H1 (cell line): ENCODE measurements around the gene LUM. TPM values are rescaled to one million over a fixed set of nuclear protein-coding genes. Genes with fewer than 3 reads are reported as not detected.

ENCODE experiments used
- CTCF ChIA-PET: fragments of 300-600 bp; sonication (Branson Sonifier 250); formaldehyde crosslinking; loops from one replicate; lab custom pipeline; 2021; ENCODE audit not compliant: partially characterized antibody; lab: Charles Lee
- POLR2A ChIA-PET: fragments of 300-600 bp; sonication (Branson Sonifier 250); formaldehyde crosslinking; loops from one replicate; lab custom pipeline; 2021; ENCODE audit warnings: inconsistent platforms; ENCODE audit not compliant: partially characterized antibody; lab: Charles Lee
- DNase-seq, 2 experiments: peaks; one replicate each; pipeline versions ENCODE4 v3.0.0 to v3.0.0-alpha.2; 2010 to 2022; ENCODE audit warnings: low spot score in 2 of 2, low read depth in 1 of 2, mixed read lengths in 1 of 2
- FAIRE-seq: peaks from 2 replicates; lab custom pipeline; 2011; peaks lifted over from hg19 to GRCh38; lab: Jason Lieb, UNC
- H2AFZ ChIP-seq: 2 replicates; pipeline ENCODE4 v1.8.1; 2012; ENCODE audit warnings: low read length, inconsistent platforms
- H2AK5ac ChIP-seq: 2 replicates; pipeline ENCODE4 v1.6.1; 2013; ENCODE audit warnings: low read depth, low read length
- H2BK120ac ChIP-seq: replicated peaks from 2 replicates; pipeline ENCODE3; 2013; ENCODE audit warnings: low read depth, low read length, inconsistent platforms
- H2BK12ac ChIP-seq: 2 replicates; pipeline ENCODE4 v1.6.1; 2013; ENCODE audit warnings: low read depth, low read length
- H2BK15ac ChIP-seq: 2 replicates; pipeline ENCODE4 v1.6.1; 2013; ENCODE audit warnings: low read length
- H2BK20ac ChIP-seq: 2 replicates; pipeline ENCODE4 v1.6.1; 2013; ENCODE audit warnings: low read length
- H2BK5ac ChIP-seq: 2 replicates; pipeline ENCODE4 v1.6.1; 2013; ENCODE audit warnings: low read depth, low read length
- H3K14ac ChIP-seq: 2 replicates; pipeline ENCODE4 v1.6.1; 2013; ENCODE audit warnings: inconsistent platforms; ENCODE audit not compliant: insufficient read length
- H3K18ac ChIP-seq: 2 replicates; pipeline ENCODE4 v1.6.1; 2013; ENCODE audit warnings: low read length; ENCODE audit errors: extremely low read depth
- H3K23ac ChIP-seq: 2 replicates; pipeline ENCODE4 v1.6.1; 2013; ENCODE audit warnings: inconsistent platforms; ENCODE audit not compliant: insufficient read length
- H3K23me2 ChIP-seq: 2 replicates; pipeline ENCODE4 v1.6.1; 2013; ENCODE audit warnings: low read depth, low read length
- H3K27ac ChIP-seq: 2 replicates; pipeline ENCODE4 v1.6.1; 2011; ENCODE audit warnings: low read depth, low read length, inconsistent platforms
- H3K27me3 ChIP-seq, 4 experiments: replicated peaks in 1 of 4; 1 replicate in 1 of 4; 2 replicates in 3 of 4; pipeline versions ENCODE4 v1.6.1 to v1.8.1; 2011 to 2013; ENCODE audit warnings: low read length in 3 of 4, mild to moderate bottlenecking in 3 of 4, inconsistent platforms in 2 of 4, mixed read lengths in 2 of 4, moderate library complexity in 1 of 4; ENCODE audit not compliant: control insufficient read depth in 3 of 4, insufficient read depth in 3 of 4; ENCODE audit errors: extremely low read depth in 1 of 4
- H3K36me3 ChIP-seq, 4 experiments: 2 replicates each; pipeline versions ENCODE4 v1.6.1 to v1.8.1; 2011 to 2013; ENCODE audit warnings: mild to moderate bottlenecking in 4 of 4, low read length in 3 of 4, moderate library complexity in 2 of 4, control low read depth in 1 of 4, inconsistent platforms in 1 of 4; ENCODE audit not compliant: insufficient read depth in 4 of 4, control insufficient read depth in 2 of 4
- H3K4ac ChIP-seq: replicated peaks from 2 replicates; pipeline ENCODE3; 2013; ENCODE audit warnings: low read length, low read depth, mixed read lengths, inconsistent platforms; ENCODE audit not compliant: insufficient read length
- H3K4me1 ChIP-seq, 4 experiments: replicated peaks in 1 of 4; 1 replicate in 1 of 4; 2 replicates in 3 of 4; pipeline versions ENCODE4 v1.6.1 to v1.8.1; 2011 to 2013; ENCODE audit warnings: low read length in 3 of 4, inconsistent platforms in 2 of 4, mixed read lengths in 1 of 4; ENCODE audit not compliant: insufficient read depth in 4 of 4, control insufficient read depth in 3 of 4
- H3K4me2 ChIP-seq, 2 experiments: 2 replicates each; pipeline versions ENCODE4 v1.6.1 to v1.8.1; 2011 to 2013; ENCODE audit warnings: low read depth in 2 of 2, low read length in 2 of 2, control low read depth in 1 of 2, inconsistent platforms in 1 of 2, mild to moderate bottlenecking in 1 of 2; ENCODE audit not compliant: insufficient read depth in 1 of 2
- H3K4me3 ChIP-seq, 4 experiments: fragments of 200-600, 300-600 bp in 1 of 4; sonication (generic), shearing (Covaris generic), sonication (Bioruptor Twin) in 1 of 4; 2 replicates each; pipeline versions ENCODE4 v1.5.1 to v1.8.1; 2011 to 2016; ENCODE audit warnings: low read length in 4 of 4, low read depth in 3 of 4, control low read depth in 2 of 4, inconsistent platforms in 2 of 4, mild to moderate bottlenecking in 2 of 4, mixed read lengths in 1 of 4, moderate library complexity in 1 of 4; ENCODE audit not compliant: insufficient read depth in 2 of 4; ENCODE audit errors: extremely low read depth in 1 of 4
- H3K56ac ChIP-seq: replicated peaks from 2 replicates; pipeline ENCODE3; 2013; ENCODE audit warnings: low read depth, mild to moderate bottlenecking, mixed read lengths, low read length, inconsistent platforms; ENCODE audit not compliant: insufficient read length
- H3K79me1 ChIP-seq: 2 replicates; pipeline ENCODE4 v1.6.1; 2013; ENCODE audit warnings: low read depth, low read length, control low read depth
- H3K79me2 ChIP-seq, 2 experiments: 2 replicates each; pipeline versions ENCODE4 v1.6.1 to v1.8.1; 2012 to 2013; ENCODE audit warnings: low read length in 2 of 2, mild to moderate bottlenecking in 2 of 2, inconsistent platforms in 1 of 2; ENCODE audit not compliant: insufficient read depth in 2 of 2, control insufficient read depth in 1 of 2
- H3K9ac ChIP-seq, 4 experiments: replicated peaks in 1 of 4; 1 replicate in 1 of 4; 2 replicates in 3 of 4; pipeline versions ENCODE4 v1.6.1 to v1.8.1; 2011 to 2013; ENCODE audit warnings: low read depth in 3 of 4, low read length in 3 of 4, control low read depth in 2 of 4, mild to moderate bottlenecking in 2 of 4, moderate library complexity in 2 of 4, inconsistent platforms in 1 of 4; ENCODE audit errors: extremely low read depth in 1 of 4
- H3K9me3 ChIP-seq, 2 experiments: 2 replicates each; pipeline versions ENCODE4 v1.6.1 to v1.8.1; 2012 to 2013; ENCODE audit warnings: mild to moderate bottlenecking in 2 of 2, moderate library complexity in 2 of 2, control low read depth in 1 of 2, inconsistent platforms in 1 of 2, low read depth in 1 of 2, low read length in 1 of 2, mixed read lengths in 1 of 2; ENCODE audit not compliant: insufficient read depth in 2 of 2
- H4K20me1 ChIP-seq, 2 experiments: replicated peaks in 1 of 2; 2 replicates each; pipeline versions ENCODE3 to v1.8.1; 2011 to 2013; ENCODE audit warnings: inconsistent platforms in 2 of 2, low read length in 2 of 2, mild to moderate bottlenecking in 1 of 2; ENCODE audit not compliant: insufficient read depth in 2 of 2, control insufficient read depth in 1 of 2
- H4K5ac ChIP-seq: 2 replicates; pipeline ENCODE4 v1.6.1; 2013; ENCODE audit warnings: low read length, low read depth, mixed read lengths, inconsistent platforms; ENCODE audit not compliant: insufficient read length
- H4K8ac ChIP-seq: 2 replicates; pipeline ENCODE4 v1.8.0; 2013; ENCODE audit warnings: mild to moderate bottlenecking, moderate library complexity, low read length, inconsistent platforms; ENCODE audit not compliant: insufficient read depth; ENCODE audit errors: extremely low read depth
- H4K91ac ChIP-seq: replicated peaks from 2 replicates; pipeline ENCODE3; 2013; ENCODE audit warnings: low read length, mixed read lengths, inconsistent platforms; ENCODE audit not compliant: insufficient read length
- BRCA1 ChIP-seq: IDR thresholded peaks from 2 replicates; pipeline ENCODE4 v1.6.1; 2012; ENCODE audit warnings: low read depth, low read length, improper control_type of control experiment
- CBX8 ChIP-seq: fragments of 300-800, 300-1000 bp; sonication (generic); IDR thresholded peaks from 2 replicates; pipeline ENCODE4 v1.7.1; 2016; ENCODE audit warnings: low read depth, low read length, borderline replicate concordance
- CEBPB ChIP-seq: IDR thresholded peaks from 2 replicates; pipeline ENCODE4 v1.6.1; 2012; ENCODE audit warnings: low read depth, low read length
- JUND ChIP-seq: IDR thresholded peaks from 2 replicates; pipeline ENCODE4 v1.6.1; 2011; ENCODE audit warnings: mild to moderate bottlenecking, improper control_type of control experiment, low read length
- KDM4A ChIP-seq: IDR thresholded peaks from one replicate; pipeline ENCODE4 v1.7.1; 2012; ENCODE audit warnings: low read depth, mild to moderate bottlenecking, moderate library complexity, low read length, inconsistent platforms; ENCODE audit not compliant: severe bottlenecking
- NRF1 ChIP-seq: IDR thresholded peaks from 2 replicates; pipeline ENCODE4 v1.6.1; 2011; ENCODE audit warnings: mild to moderate bottlenecking, low read depth, low read length, improper control_type of control experiment
- POLR2AphosphoS5 ChIP-seq: IDR thresholded peaks from 2 replicates; pipeline ENCODE4 v1.6.1; 2011; ENCODE audit warnings: low read depth, low read length
- RXRA ChIP-seq: IDR thresholded peaks from 2 replicates; pipeline ENCODE4 v1.6.1; 2011; ENCODE audit warnings: low read depth, mild to moderate bottlenecking, low read length, moderate library complexity; ENCODE audit not compliant: insufficient read depth
- SAP30 ChIP-seq: fragments of 300-600 bp; sonication (generic); IDR thresholded peaks from 2 replicates; pipeline ENCODE4 v1.7.1; 2012; ENCODE audit warnings: low read length, moderate library complexity, mild to moderate bottlenecking, inconsistent platforms; ENCODE audit not compliant: insufficient read depth, insufficient replicate concordance
- SP2 ChIP-seq: IDR thresholded peaks from 2 replicates; pipeline ENCODE4 v1.6.1; 2012; ENCODE audit warnings: mild to moderate bottlenecking, low read length, inconsistent platforms
- SP4 ChIP-seq: IDR thresholded peaks from 2 replicates; pipeline ENCODE4 v1.6.1; 2012; ENCODE audit warnings: low read length, inconsistent platforms
- TAF7 ChIP-seq: optimal IDR thresholded peaks from 2 replicates; pipeline ENCODE3; 2011; ENCODE audit warnings: low read depth, mild to moderate bottlenecking, inconsistent platforms, low read length, moderate library complexity, borderline replicate concordance
- WGBS, 2 experiments: shearing (Covaris generic) in 1 of 2; methylation state at CpG; one replicate each; pipeline versions ENCODE4 v1.1.6 to v1.1.7; 2013 to 2015; ENCODE audit warnings: low lambda C conversion rate in 2 of 2, mixed read lengths in 2 of 2, inconsistent platforms in 1 of 2, low coverage in 1 of 2, missing lambda C conversion rate in 1 of 2; ENCODE audit not compliant: insufficient replicate concordance in 2 of 2, insufficient coverage in 1 of 2, insufficient read length in 1 of 2; ENCODE audit errors: extremely low coverage in 1 of 2, missing lambda C conversion rate in 1 of 2; 5-methylcytosine and 5-hydroxymethylcytosine counted together
- polyA plus RNA-seq, 7 experiments: library from polyadenylated mRNA; depleted of rRNA in 3 of 7; stranded (reverse) in 5 of 7; unstranded in 2 of 7; fragments of >200 nt in 5 of 7; fragments of 200-250 nt in 2 of 7; gene quantifications; 1 replicate in 5 of 7; 2 replicates in 1 of 7; 4 replicates in 1 of 7; pipeline versions ENCODE4 v1.2.1 to v1.2.3, GENCODE V29; 2011 to 2013; ENCODE audit warnings: missing spikeins in 2 of 7, mixed read lengths in 2 of 7
- total RNA-seq: library from RNA; stranded (reverse); fragmentation: NEBNext Ultra II Directional; extraction: Animal tissue kit (Norgen Biotek cat#: 25700); gene quantifications from 2 replicates; pipeline ENCODE4 v1.2.1, GENCODE V29; 2021
- TF ChIP-seq, protein P1 (sequence below): IDR thresholded peaks from 2 replicates; pipeline ENCODE4 v1.6.1; 2011; ENCODE audit warnings: low read length, improper control_type of control experiment

LUM gene
- total and polyA plus RNA-seq, 2 of the 8 experiments (the other 6 are each of a cell fraction or from before 2014, with no cell fraction given), result not detected

DNA sequence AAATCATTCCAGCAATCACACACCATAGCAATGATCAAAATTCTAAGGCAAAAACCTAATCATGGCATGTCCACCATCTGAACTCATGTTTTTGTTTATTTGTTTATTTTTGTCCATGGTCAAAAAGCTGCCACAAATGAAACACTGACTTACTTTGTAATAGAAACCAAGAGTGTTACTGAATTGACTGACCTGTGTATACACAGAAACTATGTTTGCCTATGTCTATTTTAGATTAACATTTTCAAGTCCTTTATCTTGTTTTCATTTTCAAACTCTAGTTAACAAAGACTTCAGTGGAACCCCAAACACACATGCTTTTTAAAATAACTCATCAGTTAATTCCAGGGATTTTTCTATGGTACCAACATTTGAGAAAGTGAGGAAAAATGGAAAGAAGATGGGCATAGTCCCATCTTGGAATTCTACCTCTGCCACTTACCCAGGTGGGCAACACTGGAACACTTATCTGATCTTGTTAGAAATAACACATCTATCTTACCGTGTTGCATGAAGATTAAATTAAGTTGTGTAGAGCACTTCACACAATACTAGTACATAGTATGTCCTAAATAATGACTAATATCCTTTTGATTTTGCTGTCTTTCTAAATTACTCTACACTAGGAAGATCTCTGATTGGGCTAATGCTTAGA, 6.4 kb downstream of the LUM start:
- H3K56ac ChIP-seq, result no peak overlapping the region
- H3K23me2 ChIP-seq, result no peaks in the 10 kb centered on the region
- 100% methylated on average over 1 of the region's 1 CpG; no CpG with 5 or more reads in 1 of the 2 experiments for WGBS, 2 experiments
- H3K9ac ChIP-seq, result no peak overlapping the region
- no peaks in the 10 kb centered on the region for H3K9me3 ChIP-seq
- no peak overlapping the region for H2BK20ac ChIP-seq
- no peak overlapping the region for H3K4ac ChIP-seq
- DNase-seq, result no peak
- no peak overlapping the region for H3K4me3 ChIP-seq
- TF ChIP-seq NRF1, result no peak
- TF ChIP-seq CEBPB, result no peak
- TF ChIP-seq TAF7, result no peak
- no peak for TF ChIP-seq KDM4A
- no peak for TF ChIP-seq SP4
- no peak for TF ChIP-seq SP2
- no peak for TF ChIP-seq CBX8
- no peak for TF ChIP-seq POLR2AphosphoS5
- no peak for TF ChIP-seq RXRA
- TF ChIP-seq, protein P1, sequence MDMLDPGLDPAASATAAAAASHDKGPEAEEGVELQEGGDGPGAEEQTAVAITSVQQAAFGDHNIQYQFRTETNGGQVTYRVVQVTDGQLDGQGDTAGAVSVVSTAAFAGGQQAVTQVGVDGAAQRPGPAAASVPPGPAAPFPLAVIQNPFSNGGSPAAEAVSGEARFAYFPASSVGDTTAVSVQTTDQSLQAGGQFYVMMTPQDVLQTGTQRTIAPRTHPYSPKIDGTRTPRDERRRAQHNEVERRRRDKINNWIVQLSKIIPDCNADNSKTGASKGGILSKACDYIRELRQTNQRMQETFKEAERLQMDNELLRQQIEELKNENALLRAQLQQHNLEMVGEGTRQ, result no peak
- TF ChIP-seq JUND, result no peak
- TF ChIP-seq SAP30, result no peak
- TF ChIP-seq BRCA1, result no peak
- H3K23ac ChIP-seq, result no peak overlapping the region
- H3K27ac ChIP-seq, result no peak overlapping the region
- H3K27me3 ChIP-seq, result no peaks in the 10 kb centered on the region
- no peak overlapping the region for H2AK5ac ChIP-seq
- FAIRE-seq, result no peak
- H3K14ac ChIP-seq, result no peak overlapping the region
- H3K18ac ChIP-seq, result no peak overlapping the region
- POLR2A ChIA-PET, result no interaction called here
- H2BK15ac ChIP-seq, result no peak overlapping the region
- H2BK12ac ChIP-seq, result no peak overlapping the region
- no peaks in the 10 kb centered on the region for H4K20me1 ChIP-seq
- no peaks in the 10 kb centered on the region for H3K4me1 ChIP-seq
- no peak overlapping the region for H2BK120ac ChIP-seq
- no peaks in the 10 kb centered on the region for H3K79me2 ChIP-seq
- H2BK5ac ChIP-seq, result no peak overlapping the region
- no peaks in the 10 kb centered on the region for H3K79me1 ChIP-seq
- H3K36me3 ChIP-seq, result no peaks in the 10 kb centered on the region
- H4K5ac ChIP-seq, result no peak overlapping the region
- CTCF ChIA-PET, result no interaction called here
- no peak overlapping the region for H4K8ac ChIP-seq
- H2AFZ ChIP-seq, result no peak overlapping the region
- no peak overlapping the region for H3K4me2 ChIP-seq
- H4K91ac ChIP-seq, result no peak overlapping the region
